HG03571 (cell line): ENCODE results near the gene AIP.

Source experiments
- ATAC-seq: cut with Tn5 transposase; IDR thresholded peaks from one replicate; pipeline ENCODE4 v1.9.1; 2021; ENCODE audit not compliant: unreplicated experiment

AIP gene

GRCh38 chr11:67525275-67525976, 42.6 kb downstream of the AIP start:
- no peak for ATAC-seq

DNA sequence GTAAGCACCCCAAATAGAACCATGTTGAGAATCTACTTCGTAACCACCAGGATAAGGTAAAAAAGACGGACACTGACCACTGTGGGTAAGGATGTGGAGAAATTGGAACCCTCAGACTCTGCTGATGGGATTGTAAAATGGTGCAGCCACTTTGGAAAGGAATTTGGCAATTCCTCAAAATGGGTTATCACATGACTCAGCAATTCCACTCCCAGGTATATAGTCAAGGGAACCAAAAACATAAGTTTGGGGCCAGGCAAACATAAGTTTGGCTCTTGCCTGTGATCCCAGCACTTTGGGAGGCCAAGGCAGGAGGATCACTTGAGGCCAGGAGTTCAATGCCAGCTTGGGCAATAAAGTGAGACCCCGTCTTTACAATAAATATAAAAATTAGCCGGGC, 45.5 kb downstream of the AIP start:
- no peak for ATAC-seq

GRCh38 chr11:67530282-67530592, 47.4 kb downstream of the AIP start:
- no peak for ATAC-seq

DNA sequence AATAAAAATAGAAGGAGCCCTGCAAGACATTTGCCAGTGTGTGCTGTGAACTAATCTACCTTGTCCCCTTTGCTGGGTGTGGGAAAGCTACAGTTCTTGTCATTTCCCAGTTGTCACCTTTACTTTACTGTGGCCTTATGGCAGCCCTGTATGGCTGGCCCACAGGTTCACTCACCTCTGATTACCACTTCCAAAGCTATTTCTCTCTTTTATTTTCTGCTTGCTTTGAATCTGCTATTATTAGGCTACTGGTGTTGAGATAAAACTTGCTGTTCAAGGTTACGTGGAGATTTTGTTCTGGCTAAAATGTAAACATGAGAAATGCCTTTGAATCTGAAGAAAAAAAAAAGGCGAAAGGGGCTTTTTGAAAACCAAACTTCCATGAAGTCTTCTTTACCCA, 50.1 kb downstream of the AIP start:
- no peak for ATAC-seq

GRCh38 chr11:67534070-67534679, 51.3 kb downstream of the AIP start:
- no peak for ATAC-seq

GRCh38 chr11:67535561-67535960, 52.7 kb downstream of the AIP start:
- ATAC-seq, result no peak

- no peak for ATAC-seq
These were observed 55.5 kb downstream of the AIP start for GRCh38 chr11:67538306-67538705.

DNA sequence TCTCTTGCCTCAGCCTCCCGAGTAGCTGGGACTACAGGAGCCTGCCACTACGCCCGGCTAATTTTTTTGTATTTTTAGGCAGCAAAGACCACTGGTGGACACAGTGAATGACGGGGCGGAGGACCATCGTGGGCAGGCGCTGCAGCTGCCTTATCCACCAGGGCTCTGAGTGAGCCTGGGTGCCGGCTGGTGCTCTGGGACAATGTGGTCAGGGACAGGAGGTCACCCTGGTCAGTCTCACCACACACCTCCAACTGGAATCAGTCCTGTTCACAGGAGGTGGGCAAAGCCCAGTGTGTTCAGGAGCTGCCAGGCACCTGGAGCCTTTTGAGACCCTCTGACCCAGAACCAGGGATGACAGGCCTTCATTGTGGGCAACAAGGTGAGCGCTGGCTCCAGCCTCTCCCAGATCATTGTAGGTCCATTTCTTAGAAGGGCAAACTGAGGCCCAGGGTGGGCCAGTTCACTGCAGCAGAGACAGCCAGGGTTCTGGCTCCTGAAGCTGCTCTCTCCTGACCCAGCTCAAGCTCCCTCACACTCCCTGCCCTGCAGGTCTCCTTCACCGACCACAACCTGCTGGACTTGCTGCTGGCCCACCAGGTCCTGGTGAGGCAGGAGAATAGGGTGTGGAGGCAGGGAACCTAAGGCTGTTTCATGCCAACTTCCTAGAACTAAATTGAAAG, 56.1 kb downstream of the AIP start:
- no peak for ATAC-seq

GRCh38 chr11:67539550-67539949, 56.7 kb downstream of the AIP start:
- ATAC-seq, result no peak
